Gastroesophageal sphincter (tissue), 2 donors: ENCODE measurements around the gene CDH23.

ENCODE experiments used
- EP300 ChIP-seq: sonication (generic); formaldehyde crosslinking; IDR thresholded peaks from one replicate; pipeline ENCODE4 v1.6.1; 2017; ENCODE audit warnings: antibody characterized with exemption, mild to moderate bottlenecking
- POLR2A ChIP-seq, 2 donors: fragments of 450-650 bp; IDR thresholded peaks; one replicate each; pipeline ENCODE4 v1.6.1; 2017; ENCODE audit warnings: antibody characterized with exemption in 2 of 2, mild to moderate bottlenecking in 2 of 2, moderate library complexity in 1 of 2
- POLR2AphosphoS5 ChIP-seq: sonication (generic); formaldehyde crosslinking; IDR thresholded peaks from one replicate; pipeline ENCODE4 v1.6.1; 2017; ENCODE audit warnings: antibody characterized with exemption

DNA sequence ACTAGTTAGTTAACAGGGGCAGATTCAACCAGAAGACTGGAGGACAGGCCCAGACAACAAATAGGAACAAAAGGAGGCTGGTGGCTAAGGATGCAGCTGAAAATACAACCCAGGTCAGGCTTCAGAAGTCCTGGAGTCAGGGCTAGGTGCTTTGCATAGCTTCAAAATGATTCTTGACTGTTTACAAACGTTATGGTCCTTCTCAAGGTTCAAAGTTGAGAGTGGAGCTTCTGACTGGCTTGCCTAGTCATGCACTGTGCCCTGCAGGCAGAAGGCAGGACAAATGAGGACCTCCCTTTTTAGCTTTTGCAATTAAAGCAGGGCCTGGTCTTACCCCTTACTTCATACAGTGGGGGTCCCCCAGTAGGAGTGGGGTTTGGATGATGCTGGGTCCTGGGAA is 4.4 kb upstream of the CDH23 start:
- no peak for TF ChIP-seq EP300
- TF ChIP-seq POLR2AphosphoS5, result no peak
- no peak for TF ChIP-seq POLR2A (IDR thresholded peaks at IDR 0.05)
